Endothelial cell of umbilical vein (primary cell): Measurements from ENCODE around the gene UBAP2L. TPM values are rescaled to one million over a fixed set of nuclear protein-coding genes. Genes with fewer than 3 reads are reported as not detected.

ENCODE experiments used
- BruUV-seq: library from RNA; stranded (reverse); fragments of 400-500 nt; replicated peaks from 2 replicates; lab custom pipeline; 2021; lab: Mats Ljungman, UMichigan
- CTCF ChIA-PET: fragments of 300-600, 350-600 bp; sonication (Branson Sonifier 250); formaldehyde crosslinking; loops from one replicate; lab custom pipeline; 2021; ENCODE audit warnings: antibody characterized with exemption, inconsistent platforms; lab: Charles Lee
- POLR2A ChIA-PET: fragments of 300-600, 350-600 bp; sonication (Branson Sonifier 250); formaldehyde crosslinking; loops from one replicate; lab custom pipeline; 2021; ENCODE audit warnings: antibody characterized with exemption, inconsistent platforms; lab: Charles Lee
- DNase-seq: peaks from one replicate; pipeline ENCODE4 v3.0.0-alpha.2; 2011; ENCODE audit warnings: low read depth, low spot score
- FAIRE-seq: peaks from 2 replicates; lab custom pipeline; 2011; peaks lifted over from hg19 to GRCh38; lab: Jason Lieb, UNC
- H2AFZ ChIP-seq: 2 replicates; pipeline ENCODE4 v1.6.0; 2012; ENCODE audit warnings: low read depth, low read length, control low read depth, inconsistent platforms
- H3K27ac ChIP-seq: 2 replicates; pipeline ENCODE4 v1.5.1; 2011; ENCODE audit warnings: low read depth, mild to moderate bottlenecking, control low read depth, low read length, moderate library complexity; ENCODE audit not compliant: insufficient read depth
- H3K27me3 ChIP-seq, 2 experiments: 2 replicates each; pipeline versions ENCODE4 v1.6.0 to v1.6.1; 2011; ENCODE audit warnings: low read length in 2 of 2, mixed read lengths in 1 of 2; ENCODE audit not compliant: control insufficient read depth in 2 of 2, insufficient read depth in 2 of 2
- H3K36me3 ChIP-seq, 2 experiments: 2 replicates in 1 of 2; 3 replicates in 1 of 2; pipeline ENCODE4 v1.5.1; 2011; ENCODE audit warnings: low read length in 2 of 2, mild to moderate bottlenecking in 1 of 2, moderate library complexity in 1 of 2; ENCODE audit not compliant: control insufficient read depth in 2 of 2, insufficient read depth in 2 of 2; ENCODE audit errors: extremely low read depth in 1 of 2
- H3K4me1 ChIP-seq: 3 replicates; pipeline ENCODE4 v1.5.1; 2011; ENCODE audit warnings: mild to moderate bottlenecking, low read length; ENCODE audit not compliant: control insufficient read depth, insufficient read depth; ENCODE audit errors: extremely low read depth
- H3K4me2 ChIP-seq: 2 replicates; pipeline ENCODE4 v1.6.1; 2011; ENCODE audit warnings: low read length, control low read depth, mixed read lengths; ENCODE audit not compliant: insufficient read depth
- H3K4me3 ChIP-seq, 3 experiments: fragments of 200-600 bp in 1 of 3; sonication (generic), shearing (Covaris generic) in 1 of 3; replicated peaks in 1 of 3; 2 replicates each; pipeline ENCODE4 v1.5.1; 2011 to 2016; ENCODE audit warnings: control low read depth in 3 of 3, low read length in 3 of 3, mild to moderate bottlenecking in 2 of 3, inconsistent platforms in 1 of 3, low read depth in 1 of 3, moderate library complexity in 1 of 3; ENCODE audit not compliant: insufficient read depth in 1 of 3
- H3K79me2 ChIP-seq: 2 replicates; pipeline ENCODE4 v1.6.0; 2012; ENCODE audit warnings: low read length, inconsistent platforms; ENCODE audit not compliant: control insufficient read depth, insufficient read depth
- H3K9ac ChIP-seq: replicated peaks from 2 replicates; pipeline ENCODE3; 2011; ENCODE audit warnings: low read length, control low read depth; ENCODE audit not compliant: insufficient read depth; ENCODE audit errors: extremely low read depth
- H3K9me1 ChIP-seq: replicated peaks from 3 replicates; pipeline ENCODE4 v1.6.0; 2011; ENCODE audit warnings: mild to moderate bottlenecking, low read length; ENCODE audit not compliant: control insufficient read depth, insufficient read depth; ENCODE audit errors: extremely low read depth
- H3K9me3 ChIP-seq: replicated peaks from 2 replicates; pipeline ENCODE4 v1.5.1; 2012; ENCODE audit warnings: low read length, inconsistent platforms; ENCODE audit not compliant: control insufficient read depth, insufficient read depth
- H4K20me1 ChIP-seq: replicated peaks from 2 replicates; pipeline ENCODE3; 2011; ENCODE audit warnings: mild to moderate bottlenecking, low read length; ENCODE audit not compliant: control insufficient read depth, insufficient read depth; ENCODE audit errors: extremely low read depth
- CTCF ChIP-seq, 2 donors: IDR thresholded peaks; 1 replicate in 1 of 2; 2 replicates in 1 of 2; pipeline ENCODE4 v1.5.1; 2011; ENCODE audit warnings: low read length in 2 of 2, mild to moderate bottlenecking in 2 of 2, moderate library complexity in 2 of 2, control low read depth in 1 of 2, inconsistent platforms in 1 of 2, low read depth in 1 of 2; ENCODE audit not compliant: insufficient read depth in 1 of 2; ENCODE audit errors: extremely low read depth in 1 of 2
- GATA2 ChIP-seq: IDR thresholded peaks from 2 replicates; pipeline ENCODE4 v1.7.0; 2011; ENCODE audit warnings: low read depth, mild to moderate bottlenecking, moderate library complexity, mixed read lengths, low read length; ENCODE audit not compliant: insufficient read length, insufficient read depth
- MYC ChIP-seq: IDR thresholded peaks from one replicate; pipeline ENCODE4 v1.6.1; 2011; ENCODE audit warnings: mild to moderate bottlenecking, low read depth, low read length
- POLR2A ChIP-seq: IDR thresholded peaks from 2 replicates; pipeline ENCODE4 v1.6.1; 2012; ENCODE audit warnings: low read depth, mild to moderate bottlenecking, control low read depth, low read length
- POLR2AphosphoS5 ChIP-seq: IDR thresholded peaks from 2 replicates; pipeline ENCODE4 v1.6.1; 2012; ENCODE audit warnings: low read depth, mild to moderate bottlenecking, control low read depth, low read length, moderate library complexity; ENCODE audit not compliant: insufficient read depth
- dilution Hi-C: fragments of 300-500 bp; cut with MboI; formaldehyde crosslinking; loops from one replicate; pipeline ENCODE4 v1.15.0; 2019; ENCODE audit warnings: low sequenced_read_pairs; ENCODE audit not compliant: extremely low pct_ligation_motif_present
- intact Hi-C: fragments of 100-400 bp; cut with micrococcal nuclease; formaldehyde crosslinking; loops from one replicate; pipeline ENCODE4 v1.10.0; 2022
- polyA plus RNA-seq, 4 experiments: library from polyadenylated mRNA; depleted of rRNA in 3 of 4; stranded (reverse) in 3 of 4; unstranded in 1 of 4; fragments of >200 nt; gene quantifications; 2 replicates each; pipeline versions ENCODE4 v1.2.1 to v1.2.3, GENCODE V29; 2011 to 2012; ENCODE audit warnings: missing spikeins in 1 of 4
- total RNA-seq: library from RNA; stranded (reverse); gene quantifications from 2 replicates; pipeline ENCODE4 v1.2.3, GENCODE V29; 2021

The UBAP2L gene
- total and polyA plus RNA-seq, 2 donors (not counting 3 experiments of a cell fraction or from before 2014, with no cell fraction given), result 229 to 280 TPM

DNA sequence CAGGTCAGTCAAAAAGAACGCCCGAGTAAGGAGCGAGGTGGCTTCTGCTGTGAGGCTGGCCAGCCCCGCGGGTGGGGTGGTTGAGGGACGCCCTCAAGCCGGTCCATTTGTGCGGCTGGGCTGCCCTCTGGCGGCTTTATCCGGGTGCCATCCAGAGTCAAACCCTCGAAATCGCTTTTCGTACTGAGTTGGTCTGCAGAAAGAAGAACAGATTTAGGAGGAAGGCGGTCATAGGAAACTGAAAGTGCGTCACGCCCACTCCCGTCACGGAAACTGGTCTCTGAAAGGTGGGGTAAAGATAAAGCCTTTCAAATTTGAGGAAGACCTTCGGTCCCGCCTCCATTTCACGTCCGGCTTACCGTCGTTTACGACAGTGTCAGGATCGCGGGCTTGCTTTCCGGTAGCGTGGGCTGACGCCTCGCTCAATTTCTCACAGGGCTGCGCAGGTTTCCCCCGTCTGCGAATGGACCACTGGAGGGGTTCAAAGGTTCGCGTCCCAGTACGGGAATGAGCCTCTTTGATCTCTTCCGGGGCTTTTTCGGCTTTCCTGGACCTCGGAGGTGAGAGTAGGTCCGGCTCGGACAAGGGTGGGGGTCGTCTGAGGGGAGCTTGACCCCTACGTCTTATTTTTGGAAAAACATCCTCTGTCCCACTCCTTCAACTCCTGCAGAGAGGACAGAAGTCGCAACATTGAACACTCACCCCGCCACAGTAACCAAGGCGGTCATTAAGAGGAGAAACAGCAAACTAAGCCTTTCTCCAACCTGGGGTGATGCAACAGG lies 51.7 kb downstream of the UBAP2L start, which contains the start of gene HAX1:
HAX1 (plus strand) TSS at position 413 of the 782 bp plus-strand sequence; CDS start at position 508, 95 bp downstream.
- Histone ChIP-seq H3K36me3 (peaks cover 2 to 20% of the 10 kb centered on the region in 2 experiments), H3K9ac (peak within 1 kb of the TSS; percentile 85), H3K4me1 (peaks cover 15% of the 10 kb centered on the region), H3K27ac (peak within 1 kb of the TSS; percentile 69), H4K20me1 (no peaks in the 10 kb centered on the region), H2AFZ (peak within 1 kb of the TSS; percentile 75), H3K27me3 (no peaks in the 10 kb centered on the region), H3K9me1 (no peaks in the 10 kb centered on the region), H3K4me2 (peak within 1 kb of the TSS; percentile 84), H3K79me2 (peaks cover 9% of the 10 kb centered on the region), H3K4me3 (peak within 1 kb of the TSS; percentile 79 to 91 (median 81)), H3K9me3 (no peaks in the 10 kb centered on the region)
- TF ChIP-seq CTCF (IDR thresholded peaks at IDR 0.05; ENCODE audit: extremely low read depth in 1 of 2, insufficient read depth in 1 of 2, low read depth in 1 of 2, low read length in 2 of 2) (peak; percentile 81), MYC (no peak), GATA2 (no peak), POLR2A (peak; percentile 71), POLR2AphosphoS5 (peak; percentile 94)
- FAIRE-seq (peak; percentile 99), DNase-seq (peak; percentile 97)
- ChIA-PET CTCF (interaction anchor here (0.6 to 5.3 kb wide), 12 partner anchors 8 to 475 kb away, joined by 3 to 55 read pairs (median 3); no protein-coding TSS in a partner anchor), POLR2A (interaction anchor here (0.7 kb wide), 4 partner anchors 11 to 221 kb away, joined by 3 to 10 read pairs (median 6); no protein-coding TSS in a partner anchor)
- TSS peak; percentile 59 for BruUV-seq
- dilution Hi-C loops, result no loop called here
- intact Hi-C loops, result loop anchor here (1.0 to 5.0 kb wide), 7 partner anchors 52 to 575 kb away; partner anchors contain the start of genes RAB13 and UBAP2L
